Occipital lobe (tissue), 2 donors: ENCODE results near the gene ENTPD2. TPM values are rescaled to one million over a fixed set of nuclear protein-coding genes. Genes with fewer than 3 reads are reported as not detected.
"Not testable (repeated sequence)": the region's sequence is repeated elsewhere in the genome, so short reads cannot be mapped to it uniquely, and the experiment has no call there.

Experiments used
- DNase-seq: peaks from one replicate; lab custom pipeline; 2025; lab: John Stamatoyannopoulos, UW
- total RNA-seq: library from RNA; depleted of rRNA; stranded (reverse); fragments of >200 nt; gene quantifications from one replicate; pipeline ENCODE4 v1.2.3, GENCODE V29; 2014

ENTPD2 gene
- total RNA-seq, 1 donor from 2014 or later, result 0.16 TPM

DNA sequence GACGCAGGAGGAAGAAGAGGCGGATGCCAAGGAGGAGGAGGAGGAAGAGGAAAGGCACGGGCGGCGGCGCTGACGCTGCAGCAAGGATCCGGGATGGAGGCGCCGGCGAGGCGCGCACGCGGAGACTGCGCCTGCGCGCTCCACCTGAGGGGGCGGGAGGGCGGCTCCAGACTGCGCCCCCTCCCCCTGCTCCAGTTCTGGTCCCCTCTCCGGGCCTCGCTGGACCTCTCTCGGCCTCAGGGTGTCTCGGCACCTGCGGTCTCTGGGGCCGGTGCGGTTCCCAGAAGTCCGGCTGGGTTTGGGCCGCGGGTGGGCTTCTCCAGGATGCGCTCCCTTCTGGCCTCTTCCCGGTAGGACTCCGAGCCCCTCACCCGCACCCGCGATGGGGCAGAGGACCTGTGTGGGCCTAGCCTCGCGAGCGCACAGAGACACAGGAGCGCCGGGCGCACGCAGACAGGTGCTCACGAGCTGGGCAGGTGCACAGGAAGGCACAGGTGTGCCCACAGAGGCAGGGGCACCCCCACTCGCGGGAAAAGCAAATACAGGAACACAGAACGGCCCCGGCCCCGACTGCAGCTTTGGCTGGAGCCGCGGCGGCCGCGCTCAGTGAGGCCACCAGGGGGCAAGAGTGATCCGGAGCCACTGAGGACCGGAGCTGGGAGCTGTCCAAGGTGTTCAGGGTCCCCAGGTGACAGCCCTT lies 7.6 kb downstream of the ENTPD2 start, which contains the start of gene NPDC1:
Gene NPDC1 (minus strand): TSS at position 90 of the 700 bp plus-strand sequence. CDS start 188 bp downstream, outside the sequence.
- DNase-seq, result peak; percentile 33

DNA sequence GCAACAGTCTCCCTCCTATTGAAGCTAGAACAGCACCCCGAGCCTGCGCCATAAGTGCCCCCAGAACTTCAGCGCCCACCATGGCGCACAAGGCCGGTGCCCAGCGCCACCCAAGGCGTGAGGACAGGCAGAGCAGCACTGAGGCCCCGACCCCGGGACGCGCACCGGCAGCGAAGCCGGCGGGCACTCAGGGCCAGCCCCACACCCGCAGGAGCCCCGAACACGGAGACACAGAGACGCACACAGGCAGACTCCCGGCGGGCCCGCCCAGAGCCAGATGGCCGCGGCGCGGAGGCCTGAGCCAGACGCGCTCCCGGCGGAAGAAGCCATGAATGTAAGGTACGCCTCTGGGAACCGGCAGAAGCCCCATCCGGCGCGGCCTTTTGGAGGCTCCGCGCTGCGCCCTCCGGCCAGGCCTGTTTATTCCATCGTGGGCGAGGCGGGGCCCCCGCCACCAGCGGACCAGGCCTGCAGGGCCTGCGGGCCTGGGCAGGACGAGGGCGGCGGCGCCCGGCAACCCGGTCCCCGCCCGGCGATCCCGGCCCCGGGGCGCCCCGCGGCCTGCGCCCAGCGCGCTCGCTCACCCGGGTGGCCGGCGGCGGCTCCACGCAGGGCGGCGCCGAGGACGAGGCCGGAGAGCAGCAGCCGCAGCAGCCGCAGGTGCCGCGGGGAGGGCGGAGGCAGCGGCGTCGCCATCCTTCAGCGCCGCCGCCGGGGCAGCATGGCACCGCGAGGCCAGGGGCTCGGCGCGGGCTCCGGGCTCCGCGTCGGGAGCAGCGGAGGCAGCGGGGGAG lies 8.4 kb downstream of the ENTPD2 start:
- no peak for DNase-seq

DNA sequence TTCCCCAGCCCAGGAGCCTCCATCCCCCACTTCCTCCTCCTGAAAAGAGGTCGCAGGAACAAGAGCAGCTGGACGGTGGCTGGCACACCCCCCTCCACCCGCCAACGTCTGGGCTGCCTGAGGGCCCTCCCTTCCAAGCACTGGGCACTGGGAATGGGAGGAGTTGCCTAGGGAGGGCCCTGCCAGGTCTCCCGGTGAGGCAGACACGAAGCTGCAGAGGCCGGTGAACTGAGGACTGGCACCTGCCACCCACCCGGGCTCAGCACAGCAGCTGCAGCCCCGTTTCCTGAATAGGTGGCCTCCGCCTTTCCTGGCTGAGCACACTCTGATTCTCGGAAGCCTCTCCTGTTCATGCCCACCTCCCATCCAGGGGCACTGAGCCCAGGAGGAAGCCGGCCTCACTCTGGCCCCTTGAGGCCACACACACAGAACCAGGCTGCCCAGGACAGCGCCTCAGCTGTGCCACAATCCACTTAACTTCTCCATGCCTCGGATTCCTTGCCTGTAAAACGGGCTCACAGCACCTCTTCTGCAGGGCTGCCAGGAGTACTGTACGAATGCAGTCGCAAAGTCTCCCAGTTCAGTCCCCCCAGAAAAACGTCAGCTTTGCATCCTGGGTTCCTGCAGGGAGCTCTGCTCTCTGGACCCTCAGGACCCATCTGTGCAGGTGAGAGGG lies 9.2 kb downstream of the ENTPD2 start:
- no peak for DNase-seq

DNA sequence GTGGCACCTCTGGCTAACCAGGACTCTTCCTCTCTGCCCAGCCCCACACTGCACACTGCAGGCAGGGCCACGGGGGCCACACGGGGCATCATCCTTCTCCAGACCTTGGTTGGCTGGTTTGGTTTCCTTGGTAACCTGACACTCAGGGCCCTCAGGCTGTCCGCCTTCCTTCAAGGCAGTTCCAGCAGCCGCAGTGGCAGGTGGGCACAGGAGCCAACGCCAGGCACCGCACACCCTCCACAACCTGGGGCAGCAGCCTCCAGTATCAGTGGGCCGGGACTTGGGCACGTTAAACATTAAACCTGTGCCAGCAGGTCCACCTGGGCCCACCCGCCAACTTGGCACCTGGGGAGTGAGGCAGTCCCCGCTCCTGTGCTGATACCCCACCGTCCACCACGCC lies 9.8 kb downstream of the ENTPD2 start:
- DNase-seq, result no peak

DNA sequence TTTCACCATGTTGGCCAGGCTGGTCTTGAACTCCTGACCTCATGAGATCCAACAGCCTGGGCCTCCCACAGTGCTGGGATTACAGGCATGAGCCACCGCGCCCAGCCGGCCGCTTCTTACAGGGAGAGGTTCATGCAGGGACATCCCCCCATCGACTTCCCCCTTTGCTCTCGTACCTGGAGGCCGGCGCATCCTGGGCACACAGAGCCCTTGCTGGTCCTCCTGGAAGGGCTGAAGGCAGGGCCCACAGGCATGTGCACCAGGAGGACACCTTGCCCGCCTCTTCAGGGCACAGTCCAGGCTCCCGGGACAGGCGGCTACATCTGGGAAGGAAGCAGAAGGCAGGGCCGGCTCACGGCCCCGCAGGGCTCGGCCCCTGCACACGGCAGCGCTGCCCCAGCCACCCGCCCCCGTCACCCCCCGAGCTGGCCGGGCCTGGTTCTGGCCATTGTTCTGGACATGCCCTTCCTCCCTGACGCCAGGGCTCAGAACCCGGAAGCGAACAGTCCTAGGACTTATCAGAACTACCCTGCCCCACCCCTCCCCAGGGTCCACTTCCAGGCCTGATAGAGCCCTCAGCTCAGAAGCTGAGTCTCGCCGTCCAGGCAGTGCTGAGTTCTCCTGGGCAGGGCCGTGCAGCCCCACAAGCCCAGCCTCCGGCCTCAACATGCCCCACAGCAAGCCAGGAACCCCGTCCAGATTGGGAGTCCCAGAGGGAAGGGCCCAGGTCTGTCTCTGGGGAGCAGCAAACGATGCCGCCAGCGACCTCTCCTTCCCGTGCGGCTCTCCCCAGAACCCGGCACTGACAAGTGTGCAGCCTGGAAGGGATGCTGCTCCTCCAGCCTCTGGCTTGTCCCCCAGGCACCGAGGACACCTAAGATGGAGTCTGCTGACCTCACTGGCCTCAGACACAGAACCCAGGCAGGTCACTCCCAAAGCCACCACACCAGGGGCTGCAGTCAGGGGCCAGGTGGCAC lies 10.8 kb downstream of the ENTPD2 start:
- DNase-seq, result no peak

DNA sequence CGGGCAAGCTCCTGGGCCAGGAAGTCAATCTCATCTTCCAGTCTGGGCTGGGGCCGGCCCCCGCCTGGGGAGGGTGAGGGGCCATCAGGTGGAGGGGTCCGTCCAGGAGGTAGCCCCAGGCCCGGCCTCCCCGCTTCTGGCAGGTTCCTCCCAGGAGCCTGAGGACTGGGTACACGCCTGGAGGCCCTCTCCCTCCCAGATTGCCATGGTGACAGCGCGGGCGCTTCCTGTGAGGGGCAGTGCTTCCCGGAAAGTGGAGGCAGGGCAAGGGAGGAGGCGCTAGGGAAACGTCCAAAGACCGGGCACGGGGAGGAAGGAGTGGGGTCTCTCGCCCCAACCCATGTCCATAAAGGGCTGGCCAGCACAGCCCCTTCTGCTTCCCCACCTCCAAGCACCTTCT lies 12.7 kb downstream of the ENTPD2 start:
- DNase-seq, result no peak

DNA sequence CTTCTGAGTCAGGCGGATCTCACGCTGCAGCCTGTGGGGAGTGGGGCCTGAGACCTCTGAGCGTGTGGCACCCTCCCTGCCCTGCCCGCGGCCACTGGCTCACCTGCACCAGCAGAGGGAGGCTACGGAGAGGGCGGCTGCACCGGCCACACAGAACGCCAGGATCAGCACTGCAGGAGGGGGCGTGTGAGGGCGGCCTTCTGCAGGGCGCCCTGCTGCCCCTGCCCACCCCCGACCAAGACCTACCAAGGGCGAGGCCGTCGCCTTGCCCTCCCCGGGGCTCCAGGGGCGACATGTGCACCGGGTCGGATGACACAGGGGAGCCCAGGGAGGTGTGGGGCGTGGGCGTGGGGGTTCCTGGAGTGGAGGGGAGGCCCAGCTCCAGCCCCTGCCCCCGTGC lies 13.3 kb downstream of the ENTPD2 start:
- no peak for DNase-seq

DNA sequence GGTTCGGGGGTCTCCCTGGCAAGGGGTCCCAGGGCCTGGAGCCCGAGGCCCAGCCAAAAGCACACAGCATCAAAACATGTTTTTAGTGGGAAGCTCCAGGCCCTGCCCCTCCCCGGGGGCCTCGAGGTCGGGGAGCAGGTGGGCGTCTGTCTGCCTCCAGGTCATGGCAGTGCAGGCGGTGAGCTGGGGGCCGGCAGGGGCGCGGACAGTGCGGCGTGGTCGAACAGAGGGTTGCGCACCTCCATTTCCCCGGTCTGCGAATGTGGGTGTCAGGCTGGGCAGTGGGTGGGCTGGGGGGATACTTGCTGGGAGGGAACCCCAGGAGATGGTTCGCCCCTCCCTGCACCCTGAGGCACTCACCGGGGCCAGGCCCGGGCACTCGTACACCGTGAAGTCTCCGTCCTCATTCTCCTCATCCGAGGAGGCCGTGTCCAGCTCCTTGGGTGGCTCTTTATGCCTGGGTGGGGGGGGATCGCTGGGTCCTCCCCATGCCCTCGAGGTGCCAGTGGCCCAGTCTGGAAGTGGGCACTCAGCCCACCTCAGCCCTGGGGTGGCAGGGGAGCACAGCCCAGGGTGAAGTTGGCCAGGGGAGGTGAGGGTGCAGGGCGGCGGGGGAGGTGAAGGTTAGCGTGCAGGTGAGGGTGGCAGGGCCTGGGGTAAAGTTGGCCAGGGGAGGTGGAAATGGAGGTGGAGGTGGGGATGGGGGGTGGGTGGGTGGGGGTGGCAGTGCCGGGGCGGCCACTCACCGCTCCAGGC lies 14.1 kb downstream of the ENTPD2 start:
- no peak for DNase-seq

DNA sequence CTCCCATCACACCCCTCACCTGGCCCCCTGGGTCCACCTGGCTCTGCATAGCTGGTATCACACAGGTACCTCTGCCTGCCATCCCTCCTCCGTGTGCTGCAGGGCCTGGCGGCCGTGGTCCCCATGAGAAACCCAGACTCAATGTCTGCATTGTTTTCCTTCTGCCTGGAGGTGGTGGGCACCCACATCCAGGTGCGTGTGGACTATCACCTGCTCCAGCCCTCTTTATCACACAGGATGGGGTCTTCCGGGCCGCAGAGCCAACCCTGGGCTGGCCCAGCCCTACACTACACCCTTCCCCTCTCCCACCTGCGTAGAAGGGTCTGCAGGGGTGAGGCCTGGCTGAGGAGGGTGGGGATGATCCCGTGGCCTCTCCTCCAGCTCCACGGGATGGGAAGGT lies 14.9 kb downstream of the ENTPD2 start:
- DNase-seq, result no peak

DNA sequence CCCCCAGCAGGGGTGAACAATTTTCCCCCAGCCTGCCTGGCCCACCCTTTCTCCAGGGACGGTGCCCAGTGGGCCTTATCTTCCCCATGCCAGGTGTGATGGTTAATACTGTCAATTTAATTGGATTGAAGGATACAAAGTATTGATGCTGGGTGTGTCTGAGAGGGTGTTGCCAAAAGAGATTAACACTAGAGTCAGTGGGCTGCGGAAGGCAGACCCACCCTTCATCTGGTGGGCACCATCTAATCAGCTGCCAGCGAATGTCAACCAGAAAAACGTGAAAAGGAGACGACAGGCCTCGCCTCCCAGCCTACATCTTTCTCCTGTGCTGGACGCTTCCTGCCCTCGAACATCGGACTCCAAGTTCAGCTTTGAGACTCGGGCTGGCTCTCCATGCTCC lies 16.4 kb downstream of the ENTPD2 start:
- DNase-seq, result no peak

DNA sequence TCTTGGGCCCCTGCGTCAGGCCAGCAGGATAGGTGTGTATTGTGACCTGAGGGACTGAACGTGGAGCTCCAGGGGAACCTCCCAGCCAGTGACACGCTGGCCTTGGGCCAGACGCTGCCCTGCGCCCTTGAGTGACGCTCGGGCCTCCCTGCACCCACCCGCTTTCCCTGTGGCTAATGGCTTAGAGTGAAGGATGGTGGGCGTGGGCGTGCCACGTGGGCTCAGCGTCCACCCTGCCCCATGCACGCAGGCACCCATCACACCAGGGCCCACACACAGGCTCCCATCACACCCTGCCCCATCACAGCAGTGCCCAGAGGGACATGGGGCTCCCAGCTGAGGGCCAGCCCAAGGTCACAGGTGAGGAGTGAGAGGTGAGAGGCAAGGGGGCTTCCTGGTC lies 16.8 kb downstream of the ENTPD2 start:
- no peak for DNase-seq

DNA sequence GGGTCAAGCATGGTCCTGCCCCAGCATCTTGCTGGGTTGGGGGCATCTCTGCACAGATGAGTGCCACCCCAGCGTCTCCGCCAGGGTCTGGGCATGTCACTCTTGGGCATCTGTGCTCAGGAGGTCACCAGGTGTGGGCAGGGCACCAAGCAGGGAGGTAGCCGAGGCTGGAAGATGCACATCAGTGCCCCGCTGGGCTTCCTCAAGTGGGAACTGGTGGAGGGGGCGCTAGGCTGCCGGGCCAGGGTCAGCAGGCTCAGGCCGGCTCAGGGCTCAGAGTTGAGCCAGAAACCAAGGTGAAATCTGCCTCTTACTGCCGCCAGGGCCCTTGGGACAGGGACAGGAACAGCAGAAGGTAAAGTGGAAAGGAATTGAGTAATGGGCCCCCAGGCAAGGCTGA lies 17.9 kb downstream of the ENTPD2 start:
- no peak for DNase-seq

DNA sequence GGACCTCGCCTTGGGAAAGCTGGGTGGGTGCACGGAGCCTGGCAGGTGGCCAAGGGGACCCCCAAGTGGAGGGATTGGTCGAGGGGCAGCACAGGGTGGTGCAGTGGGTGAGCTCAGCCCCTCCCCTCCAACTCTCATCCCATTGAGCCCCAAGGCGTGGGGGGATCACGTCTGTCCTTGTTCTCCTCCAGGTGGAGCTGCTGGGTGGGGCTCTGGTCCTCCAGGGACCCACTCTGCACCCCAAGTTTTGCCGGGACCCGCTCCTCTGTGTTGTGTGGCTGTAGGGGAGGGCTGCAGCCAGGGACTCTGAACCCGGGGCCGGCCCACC lies 18.4 kb downstream of the ENTPD2 start:
- DNase-seq, result no peak

DNA sequence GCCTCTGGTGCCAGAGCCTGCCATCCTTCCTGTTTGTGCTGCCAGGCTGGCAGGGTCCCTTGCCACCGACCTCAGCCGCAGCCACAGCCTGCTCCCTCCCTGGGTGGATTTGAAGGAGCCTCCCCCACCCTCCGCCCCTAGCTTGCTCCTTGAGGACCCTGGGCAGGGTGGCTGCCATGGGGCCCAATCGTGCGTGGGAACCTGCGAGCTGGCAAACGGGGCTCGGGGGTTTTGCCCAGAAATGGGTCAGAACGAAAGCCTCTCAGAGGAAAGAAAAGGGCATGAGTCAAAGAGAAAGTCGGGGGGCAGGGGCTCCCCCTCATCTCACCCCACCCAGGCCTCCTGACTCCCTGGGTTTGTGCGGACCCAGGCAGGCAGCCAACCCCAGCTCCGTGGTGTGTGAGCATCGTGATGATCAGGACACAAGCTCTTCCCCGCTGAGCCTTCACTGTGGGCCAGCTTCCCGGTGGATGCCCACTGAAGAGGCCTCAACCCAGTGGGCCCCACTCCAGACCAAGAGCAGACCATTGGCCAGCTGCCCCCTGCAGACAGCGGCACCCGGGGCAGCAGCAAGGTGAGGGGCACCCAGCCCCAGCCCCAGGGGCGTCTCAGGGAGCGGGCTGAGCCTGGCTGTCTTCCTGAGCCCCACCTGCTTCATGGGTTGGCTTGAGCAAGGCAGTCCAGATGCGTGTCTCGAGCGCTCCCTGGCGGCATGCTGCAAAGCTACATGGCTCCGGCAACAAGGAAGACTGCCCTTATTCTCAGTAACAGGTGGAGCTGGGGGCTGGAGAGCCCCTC lies 19.0 kb downstream of the ENTPD2 start:
- peak; percentile 80 for DNase-seq

DNA sequence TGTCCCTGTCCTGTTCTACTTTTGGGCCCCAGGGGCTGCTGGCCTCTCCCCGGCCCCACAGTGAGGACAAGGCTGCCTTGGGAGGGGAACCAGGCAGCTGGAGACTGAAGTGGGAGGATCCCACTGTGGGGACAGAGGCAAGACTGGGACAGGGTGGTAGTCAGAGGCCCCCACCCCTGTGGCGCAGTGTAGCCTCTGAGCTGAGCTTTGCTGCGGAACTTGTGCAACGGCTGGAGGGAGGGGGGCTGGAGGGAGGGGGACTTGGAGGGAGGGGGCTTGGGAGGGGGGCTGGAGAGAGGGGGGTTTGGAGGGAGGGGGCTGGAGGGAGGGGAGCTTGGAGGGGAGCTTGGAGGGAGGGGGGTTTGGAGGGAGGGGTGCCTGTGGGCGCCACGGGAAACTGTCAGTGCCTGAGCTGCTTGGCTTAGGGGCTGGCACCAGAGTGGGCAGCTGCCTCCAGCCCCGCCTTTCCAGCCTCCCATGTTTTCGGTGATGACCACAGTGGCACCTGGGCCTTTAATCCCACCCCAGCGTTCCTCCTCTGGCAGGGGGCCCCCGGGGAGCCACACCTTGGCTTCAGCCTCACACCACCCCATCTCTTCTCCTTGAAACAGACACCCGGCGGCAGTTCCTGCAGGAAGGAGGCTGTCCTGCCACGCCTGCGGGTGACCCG lies 19.7 kb downstream of the ENTPD2 start:
- DNase-seq, result no peak

DNA sequence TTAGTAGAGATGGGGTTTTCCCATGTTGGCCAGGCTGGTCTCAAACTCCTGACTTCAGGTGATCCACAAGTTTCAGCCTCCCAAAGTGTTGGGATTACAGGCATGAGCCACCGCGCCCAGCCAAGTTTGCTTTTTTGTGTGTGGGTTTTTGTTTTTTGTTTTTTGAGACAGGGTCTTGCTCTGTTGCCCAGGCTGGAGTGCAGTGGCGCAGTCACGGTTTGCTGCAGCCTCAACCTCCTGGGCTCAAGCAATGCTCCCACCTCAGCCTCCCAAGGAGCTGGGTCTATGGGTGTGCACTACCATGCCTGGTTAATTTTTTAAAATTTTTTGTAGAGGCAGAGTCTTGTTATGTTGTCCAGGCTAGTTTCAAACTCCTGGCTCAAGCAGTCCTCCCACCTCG lies 20.4 kb downstream of the ENTPD2 start:
- not testable (repeated sequence) for DNase-seq

DNA sequence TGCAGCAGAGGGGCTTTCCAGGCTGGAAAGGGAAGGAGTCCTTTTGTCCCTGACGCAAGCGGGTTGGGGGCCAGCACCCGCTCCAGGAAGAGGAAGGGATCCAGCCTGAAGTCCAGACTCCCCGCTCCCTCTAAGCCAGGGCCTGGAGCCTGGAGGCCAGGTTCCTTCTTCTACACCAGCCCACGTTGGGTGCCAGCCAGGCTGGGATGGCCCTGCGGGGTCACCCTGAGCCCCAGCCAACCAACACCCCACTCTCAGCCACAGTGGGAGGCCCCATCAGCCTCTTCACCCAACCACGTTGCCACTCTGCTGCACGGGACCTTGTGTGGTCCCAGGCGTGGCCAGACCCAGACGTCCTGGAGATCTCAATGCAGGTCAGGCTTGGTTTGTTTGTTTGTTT lies 21.0 kb downstream of the ENTPD2 start:
- no peak for DNase-seq

DNA sequence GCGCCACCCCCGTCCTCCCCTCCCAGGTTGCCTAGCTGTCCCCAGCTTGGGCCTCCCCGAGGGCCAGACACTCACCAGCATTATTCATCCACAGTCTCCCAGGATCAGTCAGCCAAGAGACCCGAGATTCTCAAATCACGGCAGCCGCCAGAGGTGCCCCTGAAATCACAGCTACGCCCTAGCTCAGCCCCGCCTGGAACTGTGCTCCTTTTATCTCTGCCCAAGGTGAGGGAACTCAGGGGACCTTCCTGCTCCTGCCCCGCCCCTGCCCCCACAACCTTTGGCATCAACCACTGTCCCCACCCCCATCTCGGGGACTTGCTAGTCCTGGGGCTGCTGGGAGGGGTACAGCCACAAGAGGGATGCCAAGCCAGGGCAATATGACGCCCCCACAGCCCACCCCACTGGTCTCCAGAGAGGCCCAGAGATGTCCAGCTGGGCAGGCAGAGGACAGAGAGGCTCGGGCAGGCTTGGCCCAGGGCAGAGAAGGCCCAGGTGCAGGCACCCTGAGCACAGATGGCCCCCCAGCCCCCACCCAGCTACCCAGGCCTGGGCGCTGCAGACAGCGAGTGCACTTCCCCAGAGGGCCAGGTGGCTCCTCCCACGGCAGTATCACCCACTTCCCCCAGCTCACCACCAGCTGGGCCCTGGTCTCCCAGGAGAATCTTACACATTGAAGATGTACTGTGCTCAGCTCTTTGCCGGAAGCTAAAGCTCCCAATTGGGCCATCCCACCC lies 21.8 kb downstream of the ENTPD2 start, which contains the start of gene FUT7:
Gene FUT7 (minus strand): TSS at position 185 of the 737 bp plus-strand sequence. CDS start 97 bp downstream, at position 88.
- DNase-seq, result no peak
